Measurements from ENCODE around the gene NFYB.

GRCh38 chr12:104134882-104135281, 3.1 kb downstream of the NFYB start:
- TF ChIP-seq POLR2A (IDR thresholded peaks at IDR 0.05) (no peak), CTCF (IDR thresholded peaks at IDR 0.05) (no peak)

Measured in right lobe of liver (tissue), 4 donors.